Stimulated activated naive CD4-positive, alpha-beta T cell treated with Interleukin-2 at 50 U/mL for 16 hours (primary cell): ENCODE results near the gene CDYL.

ENCODE experiments used
- DNase-seq: peaks from one replicate; lab custom pipeline; 2025; lab: John Stamatoyannopoulos, UW

CDYL gene

DNA sequence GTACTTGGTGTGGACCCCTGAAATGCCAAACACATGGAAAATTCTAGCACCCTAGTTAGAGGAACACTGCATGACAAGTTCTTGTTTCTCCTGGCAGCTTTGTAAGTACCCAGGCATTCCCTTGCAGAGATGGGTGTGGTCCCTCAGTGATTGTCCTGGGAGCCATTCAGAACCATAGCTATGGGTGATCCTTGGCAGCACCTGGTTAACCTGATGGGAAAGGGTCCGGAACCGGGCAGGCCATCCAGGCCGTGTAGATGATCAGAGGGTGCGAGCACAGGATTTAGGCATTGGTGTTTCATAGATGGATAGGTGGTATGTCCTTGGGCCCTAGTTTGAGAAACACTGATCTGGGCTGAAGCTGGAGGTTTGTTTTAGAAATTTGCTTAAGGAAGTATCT lies 131.9 kb downstream of the CDYL start:
- DNase-seq, result no peak

DNA sequence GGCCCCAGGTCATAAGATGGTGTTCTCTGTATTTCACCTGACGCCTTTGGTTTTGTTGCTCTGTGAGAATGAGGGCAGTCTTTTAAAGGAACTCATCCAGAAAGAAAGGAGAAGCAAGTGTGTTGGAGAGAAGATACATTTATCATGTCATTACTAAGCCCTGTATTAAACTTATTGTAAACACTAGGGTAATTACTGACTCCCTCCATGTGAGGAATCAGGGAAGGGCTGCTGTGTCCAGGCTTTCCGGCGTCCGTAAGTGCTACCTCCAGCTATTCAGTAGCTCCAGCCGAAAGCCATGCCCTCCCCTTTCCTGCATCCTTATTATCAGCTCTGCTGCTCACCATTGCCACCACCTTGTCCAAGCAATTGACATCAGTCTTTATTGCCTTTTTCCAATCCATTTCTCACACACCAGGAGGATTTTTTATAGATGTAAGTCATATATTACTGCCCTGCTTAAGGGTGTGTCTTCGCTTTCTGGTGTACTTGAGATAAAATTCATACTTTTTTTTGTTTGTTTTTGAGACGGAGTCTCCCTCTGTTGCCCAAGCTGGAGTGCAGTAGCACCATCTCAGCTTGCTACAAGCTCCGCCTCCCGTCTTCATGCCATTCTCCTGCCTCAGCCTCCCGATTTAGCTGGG lies 133.0 kb downstream of the CDYL start:
- DNase-seq, result no peak

DNA sequence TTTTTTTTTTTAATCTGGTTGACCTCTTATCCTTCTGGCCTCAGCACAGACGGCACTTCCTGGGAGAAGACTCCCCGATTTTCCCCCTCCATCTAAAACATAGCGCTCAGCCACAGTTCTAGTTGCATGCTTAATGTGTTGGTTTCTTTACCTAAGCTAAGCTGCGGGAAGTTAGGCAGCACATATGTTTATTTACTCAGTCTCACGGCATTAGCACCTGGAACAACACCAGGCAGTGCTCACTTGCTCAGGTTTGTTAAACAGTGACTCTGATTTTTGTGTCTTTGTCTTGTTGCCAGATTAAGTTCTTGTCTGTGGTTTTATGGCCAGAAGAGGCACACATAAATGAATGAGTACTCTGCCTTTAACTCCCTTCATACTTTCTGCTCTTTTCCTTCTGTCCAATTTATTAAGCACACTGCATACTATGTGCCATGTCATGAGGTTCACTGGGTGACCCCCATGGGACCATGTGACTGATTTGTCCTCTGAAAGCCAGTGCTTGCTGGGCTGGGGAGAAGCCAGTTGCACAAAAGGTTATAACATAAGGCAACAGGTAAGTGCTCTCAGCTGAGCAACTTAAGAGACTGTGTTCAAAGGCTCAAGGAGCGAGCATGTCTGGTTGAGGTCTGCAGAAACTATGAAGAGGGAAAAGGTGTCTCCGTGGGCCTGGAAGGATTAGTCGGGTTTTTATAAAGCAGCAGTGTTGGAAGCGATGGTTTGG lies 134.0 kb downstream of the CDYL start:
- no peak for DNase-seq

DNA sequence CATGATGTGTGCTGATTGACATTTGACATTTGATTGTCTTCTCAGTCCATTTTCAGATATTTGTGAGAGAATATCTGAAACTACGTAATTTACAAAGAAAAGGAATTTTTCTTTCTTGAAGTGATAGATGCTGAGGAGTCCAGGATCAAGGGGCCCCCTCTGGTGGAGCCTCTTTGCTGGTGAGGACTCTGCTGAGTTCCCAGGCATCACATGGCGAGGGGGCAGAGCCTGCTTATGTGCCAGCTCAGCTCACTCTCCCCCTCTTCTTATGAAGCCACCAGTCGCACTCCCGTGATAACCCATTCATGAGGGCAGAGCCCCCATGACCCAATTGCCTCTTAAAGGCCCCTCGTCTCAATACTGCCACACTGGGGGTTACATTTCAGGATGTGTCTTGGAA lies 136.4 kb downstream of the CDYL start:
- no peak for DNase-seq

DNA sequence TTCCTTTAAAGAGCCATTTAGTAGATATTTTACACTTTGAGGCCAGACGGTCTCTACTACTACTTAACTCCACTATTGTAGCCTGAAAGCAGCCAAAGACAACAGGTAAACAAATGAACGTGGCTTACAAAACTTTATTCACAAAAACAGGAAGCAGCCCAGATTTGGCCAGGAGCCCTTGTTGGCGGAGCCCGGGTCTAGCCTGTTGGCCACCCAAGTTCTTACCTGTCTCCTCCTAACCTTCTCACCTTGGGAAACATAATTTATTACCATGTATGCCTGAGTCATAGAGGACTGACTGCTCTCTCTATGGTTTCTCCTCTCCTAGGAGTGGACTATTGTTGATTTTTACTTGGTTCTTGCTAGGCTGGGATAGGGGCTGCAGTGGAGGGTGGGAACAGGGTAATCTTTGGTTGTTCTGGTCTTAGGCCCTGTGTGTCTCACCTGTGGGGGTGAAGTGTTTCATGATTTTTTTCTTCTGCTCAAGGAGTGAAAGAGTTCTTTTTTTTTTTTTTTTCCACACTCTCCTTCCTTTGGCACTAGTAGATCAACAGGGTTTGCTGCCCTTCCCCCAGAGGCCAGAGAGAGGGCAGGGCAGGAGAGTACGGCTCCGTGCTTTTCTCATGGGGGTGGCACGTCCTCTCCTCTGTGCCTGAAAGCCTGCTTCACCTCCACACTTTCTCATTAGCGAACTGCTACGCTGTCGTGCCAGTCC lies 137.7 kb downstream of the CDYL start:
- no peak for DNase-seq

DNA sequence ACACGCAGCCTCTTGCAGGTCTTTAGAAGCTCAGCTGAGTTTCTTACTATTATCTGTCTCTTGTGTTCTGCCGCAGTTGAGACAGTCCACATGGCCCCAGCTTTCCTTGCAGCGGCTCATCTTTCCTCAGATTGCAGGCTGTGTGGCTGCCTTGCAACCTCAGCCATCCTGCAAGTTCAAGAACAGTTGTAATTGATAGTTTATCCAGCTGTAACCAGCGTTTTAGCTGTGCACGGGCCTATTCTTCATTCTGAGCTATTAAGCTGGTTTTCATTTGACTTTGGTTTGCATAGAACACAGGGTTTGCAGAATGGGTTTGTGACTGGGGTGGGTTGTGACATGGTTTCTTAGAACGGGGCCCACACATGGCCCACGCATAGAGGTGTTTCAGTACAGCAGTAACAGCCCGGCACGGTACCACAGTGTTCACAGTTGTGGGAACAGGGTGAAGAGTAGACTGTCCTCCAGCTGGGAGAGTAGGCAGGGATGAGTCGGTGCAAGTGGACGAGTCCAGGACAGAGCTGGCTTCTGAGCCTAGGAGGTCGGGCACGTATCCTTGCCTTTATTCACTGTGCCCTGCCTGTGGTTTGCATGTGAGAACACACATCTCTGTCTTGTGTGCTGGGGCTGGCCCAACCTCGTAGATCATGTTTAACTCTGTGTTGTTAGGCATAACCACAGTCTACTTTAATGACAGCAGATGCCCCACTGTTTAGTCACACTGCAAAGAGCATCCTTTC lies 138.4 kb downstream of the CDYL start:
- DNase-seq, result no peak

DNA sequence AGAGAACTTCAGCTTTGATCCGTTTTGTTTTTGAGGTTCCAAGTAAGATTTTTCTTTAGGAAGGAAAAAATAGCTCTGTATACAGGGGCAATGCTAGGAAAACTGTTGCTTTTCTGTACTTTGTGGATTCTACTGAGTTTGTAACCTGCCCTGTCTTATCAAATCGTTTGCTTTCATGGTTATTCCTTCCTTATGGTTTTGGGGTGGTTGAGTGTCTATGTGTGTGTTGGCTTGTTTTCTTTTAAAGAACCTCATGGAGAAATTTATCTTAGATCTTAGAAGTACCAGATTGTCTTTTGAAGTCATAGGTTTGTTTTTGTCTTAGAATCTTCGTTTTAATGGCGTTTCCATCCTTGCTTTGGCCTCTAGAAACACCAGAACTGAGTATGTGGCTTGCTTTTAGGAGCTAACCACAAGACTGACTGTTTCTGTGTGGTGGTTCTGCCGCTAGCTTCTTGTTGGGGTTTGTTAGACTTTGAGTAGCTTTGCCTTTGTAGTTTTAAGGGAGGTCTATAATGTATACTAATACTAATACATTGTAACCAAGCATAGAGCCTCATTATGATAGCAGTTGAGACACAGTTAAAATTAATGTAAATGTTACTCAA lies 140.9 kb downstream of the CDYL start:
- DNase-seq, result no peak

DNA sequence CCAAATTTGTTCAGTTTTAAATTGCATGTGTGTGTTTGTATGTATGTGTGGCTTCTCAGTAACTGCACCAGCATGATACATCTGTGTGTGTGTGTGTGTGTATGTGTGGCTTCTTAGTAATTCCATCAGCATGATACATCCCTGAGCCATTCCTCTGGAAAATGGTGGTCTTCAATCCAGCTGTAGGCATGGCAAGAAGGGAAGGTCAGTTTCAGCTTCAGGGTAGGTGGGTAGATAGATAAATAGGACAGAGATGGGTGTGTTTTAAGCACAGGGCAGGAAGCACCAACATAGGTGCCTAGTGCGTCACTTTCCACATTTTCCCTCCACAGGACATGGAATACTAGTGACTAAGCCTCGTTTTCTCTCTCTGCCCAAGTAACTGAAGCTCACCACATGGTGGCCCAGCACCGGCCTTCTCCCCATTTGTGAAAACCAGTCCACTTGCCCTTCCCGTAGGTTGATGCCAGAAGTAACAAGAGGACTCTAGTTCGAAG lies 144.8 kb downstream of the CDYL start:
- no peak for DNase-seq

DNA sequence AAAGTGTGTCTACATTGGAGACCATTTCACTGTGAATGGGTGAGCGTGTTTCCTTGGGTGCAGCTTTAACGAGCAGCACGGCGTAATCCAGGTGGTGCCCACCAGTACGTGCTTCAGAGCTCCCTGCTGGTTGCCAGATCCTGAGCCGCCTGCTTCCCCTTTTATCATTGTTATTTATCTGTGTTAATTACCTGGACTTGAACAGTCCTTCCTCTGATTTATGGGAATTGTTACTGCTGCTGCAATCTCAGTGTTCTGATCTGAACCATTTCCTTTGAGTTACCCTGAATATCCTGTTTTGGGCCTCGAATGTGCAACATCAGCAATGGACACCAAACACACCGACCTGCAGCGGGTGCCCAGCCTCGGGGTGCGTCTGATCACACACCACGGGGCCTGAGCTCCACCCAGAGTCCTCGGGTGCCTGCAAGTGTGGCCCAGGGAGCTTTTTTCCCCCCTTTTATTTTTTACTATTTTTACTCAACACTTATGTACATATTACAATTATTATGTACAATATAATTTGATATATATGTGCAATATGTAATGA lies 146.4 kb downstream of the CDYL start:
- DNase-seq, result no peak

DNA sequence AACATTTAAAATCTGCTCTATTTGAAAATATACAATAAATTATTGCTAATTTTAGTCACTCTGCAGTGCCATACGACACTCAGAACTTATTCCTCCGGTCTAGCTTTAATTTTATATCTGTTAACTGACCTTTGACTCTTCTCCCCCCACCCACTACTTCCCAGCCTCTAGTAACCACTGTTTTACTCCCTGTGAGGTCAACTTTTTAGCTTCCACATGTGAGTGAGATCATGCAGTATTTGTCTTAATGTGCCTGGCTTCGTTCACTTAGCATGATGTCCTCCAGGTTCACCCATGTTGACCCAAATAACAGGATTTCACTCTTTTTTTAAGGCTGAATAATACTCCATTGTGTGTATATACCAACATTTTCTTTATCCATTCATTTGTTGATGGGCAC lies 146.9 kb downstream of the CDYL start:
- no peak for DNase-seq

DNA sequence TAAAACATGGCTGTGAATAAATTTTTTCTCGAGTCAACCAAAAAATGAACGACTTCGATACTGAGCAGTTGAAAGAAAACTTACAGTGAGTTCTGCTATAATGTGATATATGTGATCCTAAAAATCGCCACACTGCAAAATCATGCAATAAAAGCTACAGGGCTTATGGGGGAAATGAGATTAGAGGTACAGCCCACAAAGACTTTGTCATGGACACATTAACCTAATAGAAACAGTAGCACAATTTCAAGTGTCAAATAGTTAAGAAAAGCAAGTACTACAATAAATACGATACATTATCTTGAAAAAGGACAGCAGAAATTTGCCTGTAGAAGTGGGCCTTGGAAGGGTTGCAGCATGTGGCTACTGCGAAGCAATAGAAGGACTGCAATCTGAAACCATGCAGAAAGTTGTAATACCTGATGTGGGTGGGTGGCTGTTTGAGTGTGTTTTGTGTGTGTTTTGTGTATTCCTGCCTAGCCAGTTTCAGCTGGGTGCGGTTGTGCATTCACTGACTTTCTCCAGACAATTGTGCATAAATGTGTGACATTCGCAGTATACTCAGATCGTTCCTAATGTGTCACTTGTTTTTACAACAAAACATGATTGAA lies 148.6 kb downstream of the CDYL start:
- no peak for DNase-seq

DNA sequence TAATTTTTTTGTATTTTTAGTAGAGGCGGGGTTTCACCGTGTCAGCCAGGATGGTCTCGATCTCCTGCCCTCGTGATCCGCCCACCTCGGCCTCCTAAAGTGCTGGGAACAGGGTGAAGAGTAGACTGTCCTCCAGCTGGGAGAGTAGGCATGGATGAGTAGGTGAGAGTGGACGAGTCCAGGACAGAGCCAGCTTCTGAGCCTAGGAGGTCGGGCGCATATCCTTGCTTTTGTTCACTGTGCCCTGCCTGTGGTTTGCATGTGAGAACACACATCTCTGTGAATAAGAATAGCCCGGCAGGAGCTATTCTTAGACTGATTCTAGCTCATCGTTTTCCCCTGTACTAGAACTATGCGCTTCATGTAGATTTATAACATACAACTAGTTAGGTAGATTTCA lies 149.4 kb downstream of the CDYL start:
- no peak for DNase-seq

DNA sequence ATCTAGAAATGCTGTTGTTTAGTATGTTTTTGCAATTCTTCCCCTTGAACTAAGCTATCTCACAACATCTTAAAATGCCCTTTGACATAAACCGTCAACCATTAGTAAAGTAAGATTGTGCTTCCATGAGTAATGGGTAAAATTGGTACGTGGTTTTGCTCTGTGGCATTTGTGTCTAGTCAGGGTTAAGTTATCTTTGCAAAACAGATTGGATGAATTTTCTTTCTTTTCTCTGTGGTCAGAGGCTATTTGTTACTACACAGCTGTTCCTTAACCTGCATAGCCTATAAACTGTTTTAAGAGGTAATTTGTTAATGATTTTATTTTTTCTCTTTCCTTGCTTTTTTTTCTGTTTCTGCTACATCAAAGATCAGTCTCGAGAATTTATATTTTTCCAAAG lies 152.2 kb downstream of the CDYL start:
- no peak for DNase-seq

DNA sequence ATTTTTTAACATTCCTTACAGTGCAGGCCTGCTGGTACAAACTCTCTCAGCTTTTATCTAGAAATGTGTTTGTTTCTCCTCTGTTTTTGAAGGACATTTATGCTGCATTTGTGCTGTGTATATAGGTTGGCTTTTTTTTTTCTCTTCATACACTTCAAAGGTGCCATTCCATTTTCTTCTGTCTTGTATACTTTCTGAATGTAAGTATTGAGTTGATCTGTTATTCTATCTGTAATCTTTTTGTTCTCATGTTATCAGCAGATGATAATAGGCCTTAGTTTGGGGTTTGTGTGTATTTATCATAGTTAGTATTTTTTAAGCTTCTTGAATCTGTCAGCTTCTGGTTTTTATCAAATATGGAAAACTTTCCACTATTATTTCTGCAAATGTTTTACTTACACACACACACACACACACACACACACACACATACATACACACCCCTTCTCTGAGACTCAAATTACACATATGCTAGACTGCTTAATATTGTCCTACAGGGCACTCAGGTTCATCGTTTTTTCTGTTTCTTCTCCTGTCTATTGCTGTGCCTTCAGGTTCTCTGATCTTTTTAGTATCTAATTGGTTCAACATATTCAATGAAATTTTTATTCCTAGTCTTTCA lies 153.0 kb downstream of the CDYL start:
- DNase-seq, result no peak

DNA sequence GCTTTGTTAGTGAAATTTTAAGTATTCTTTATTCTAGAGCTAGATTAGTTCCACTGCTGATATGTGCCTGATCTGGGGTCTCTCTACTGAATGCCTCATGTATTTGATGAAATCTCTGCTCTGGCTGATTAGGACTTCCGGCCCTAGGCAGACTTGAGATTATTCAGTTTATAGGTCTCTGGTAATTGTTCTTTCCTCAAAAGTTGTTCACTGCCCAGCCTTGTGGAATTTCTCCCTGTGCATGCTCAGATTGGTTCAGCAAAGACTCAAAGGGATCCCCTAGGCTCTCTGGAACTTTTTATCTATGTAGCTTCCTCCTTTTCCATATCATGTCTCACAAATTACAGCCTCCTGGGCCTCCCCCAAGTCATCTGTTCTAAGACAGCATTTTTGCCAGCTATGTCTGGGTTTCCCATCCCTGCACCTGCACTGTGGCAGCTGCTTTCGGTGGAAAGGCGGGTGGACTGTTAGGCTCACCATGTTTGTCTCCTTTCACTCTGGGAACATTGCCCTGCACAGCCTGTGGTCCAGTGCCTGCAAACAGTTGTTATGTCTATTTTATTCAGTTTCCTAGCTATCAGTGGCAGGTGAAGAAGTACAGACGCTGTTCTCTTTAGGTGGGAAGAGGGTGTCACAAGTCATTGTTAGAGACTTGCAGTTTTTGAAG lies 154.0 kb downstream of the CDYL start:
- DNase-seq, result no peak

DNA sequence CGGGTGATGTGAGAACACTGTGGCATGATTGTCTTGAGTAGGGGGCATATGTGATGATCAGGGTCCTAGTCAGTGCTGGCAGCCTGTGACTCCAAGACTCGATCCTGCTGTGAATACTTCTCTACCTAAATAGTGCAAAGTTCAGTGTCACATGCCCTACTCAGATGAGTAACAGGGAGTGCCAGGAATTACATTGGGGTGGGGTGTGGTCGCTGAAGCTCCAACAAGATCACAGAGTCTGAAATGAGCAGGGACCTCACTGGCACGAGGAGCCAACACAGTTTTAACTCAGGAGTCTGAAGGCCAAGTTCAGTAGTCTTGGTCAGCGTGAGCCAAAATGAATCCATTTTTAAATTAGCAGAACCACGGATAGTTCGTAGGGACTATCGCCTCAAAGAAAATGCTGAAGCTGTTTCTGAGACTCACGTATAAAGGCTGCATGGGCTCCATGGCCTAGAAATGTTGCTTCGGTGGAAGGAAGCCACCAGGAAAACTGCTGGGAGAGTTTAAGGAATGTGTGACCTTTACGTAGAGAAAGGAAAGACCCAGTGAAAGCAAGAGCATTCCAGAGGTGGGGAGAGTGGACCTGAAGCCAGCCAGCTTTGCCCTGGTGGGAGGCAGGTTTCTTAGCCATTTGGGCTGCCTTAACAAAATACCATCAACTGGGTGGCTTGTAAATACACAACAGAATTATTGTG lies 155.5 kb downstream of the CDYL start:
- DNase-seq, result no peak

DNA sequence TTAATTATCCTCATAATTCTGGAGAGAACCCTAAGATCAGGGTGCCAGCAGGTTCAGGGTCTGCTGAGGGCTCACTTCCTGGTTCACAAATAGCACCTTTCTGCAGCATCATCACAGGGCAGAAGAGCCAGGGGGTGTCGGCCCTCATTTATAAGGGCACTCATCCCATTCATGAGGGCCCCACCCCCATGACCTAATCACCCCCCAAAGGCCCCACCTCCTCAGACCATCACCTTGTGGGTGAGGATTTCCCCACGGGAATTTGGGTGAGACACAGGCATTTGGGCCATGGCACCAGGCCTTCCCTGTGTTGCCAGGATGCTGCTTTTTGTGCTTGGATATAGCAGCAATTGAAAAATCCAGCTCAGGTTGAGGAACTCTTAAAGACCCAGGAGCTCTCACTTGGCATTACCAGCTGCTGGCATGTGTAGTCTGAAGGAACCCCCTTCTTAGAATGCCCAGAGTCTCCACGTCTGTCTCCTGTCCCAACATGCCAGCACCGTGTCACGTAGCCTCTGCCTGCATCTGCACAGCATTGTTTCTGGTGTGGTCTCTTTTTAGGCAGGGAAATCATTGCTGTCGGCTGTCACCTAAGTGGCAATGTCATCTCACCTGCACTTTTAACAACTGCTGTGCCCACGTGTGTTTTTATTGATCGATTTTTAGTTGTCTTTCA lies 156.2 kb downstream of the CDYL start:
- DNase-seq, result no peak

DNA sequence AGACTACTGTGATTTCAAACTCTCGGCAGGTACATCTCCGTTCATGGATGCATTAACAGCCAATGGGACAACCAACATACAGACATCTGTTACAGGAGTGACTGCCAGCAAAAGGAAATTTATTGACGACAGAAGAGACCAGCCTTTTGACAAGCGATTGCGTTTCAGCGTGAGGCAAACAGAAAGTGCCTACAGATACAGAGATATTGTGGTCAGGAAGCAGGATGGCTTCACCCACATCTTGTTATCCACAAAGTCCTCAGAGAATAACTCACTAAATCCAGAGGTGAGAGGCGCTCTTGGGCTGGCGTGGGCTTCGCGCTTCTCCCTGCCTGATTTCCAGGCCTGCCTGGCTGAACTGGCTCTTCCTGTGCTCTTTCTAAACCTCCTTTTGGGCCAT lies 159.3 kb downstream of the CDYL start:
- DNase-seq, result peak; percentile 11
